Eye (tissue), 1 donor: ENCODE measurements around the gene ZFP36.

Source experiments
- DNase-seq: peaks from one replicate; pipeline ENCODE4 v3.0.0-alpha.2; 2015

Gene ZFP36

GRCh38 chr19:39423258-39424086 is 16.8 kb downstream of the ZFP36 start:
- DNase-seq, result no peak

DNA sequence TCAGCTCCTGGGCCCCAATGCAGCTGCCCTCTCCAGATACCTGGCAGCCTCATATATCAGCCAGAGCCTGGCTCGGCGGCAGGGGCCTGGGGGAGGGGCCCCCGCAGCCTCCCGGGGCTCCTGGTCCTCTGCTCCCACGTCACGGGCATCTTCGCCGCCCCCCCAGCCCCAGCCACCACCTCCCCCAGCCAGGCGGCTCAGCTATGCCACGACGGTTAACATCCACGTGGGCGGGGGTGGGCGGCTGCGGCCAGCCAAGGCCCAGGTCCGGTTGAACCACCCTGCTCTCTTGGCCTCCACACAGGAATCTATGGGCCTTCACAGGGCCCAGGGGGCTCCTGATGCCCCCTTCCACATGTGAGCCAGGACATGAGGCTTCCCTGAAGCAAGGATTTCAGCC is 18.3 kb downstream of the ZFP36 start:
- no peak for DNase-seq

GRCh38 chr19:39425744-39426143 is 19.1 kb downstream of the ZFP36 start:
- no peak for DNase-seq

GRCh38 chr19:39426170-39426569 is 19.5 kb downstream of the ZFP36 start:
- no peak for DNase-seq

DNA sequence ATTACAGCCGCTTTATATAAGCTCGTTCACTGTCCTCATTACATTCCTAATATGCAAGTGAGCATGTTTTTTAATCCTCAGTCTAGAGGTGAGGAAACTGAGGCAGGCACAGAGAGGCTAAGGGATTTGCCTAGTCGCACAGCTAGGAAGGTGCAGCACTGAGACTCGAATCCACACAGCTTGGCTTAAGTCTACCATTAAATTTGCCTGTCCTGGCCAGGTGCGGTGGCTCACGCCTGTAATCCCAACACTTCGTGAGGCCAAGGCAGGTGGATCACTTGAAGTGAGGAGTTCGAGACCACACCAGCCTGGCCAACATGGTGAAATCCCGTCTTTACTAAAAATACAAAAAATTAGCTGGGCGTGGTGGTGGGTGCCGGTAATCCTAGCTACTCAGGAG is 21.1 kb downstream of the ZFP36 start:
- no peak for DNase-seq

DNA sequence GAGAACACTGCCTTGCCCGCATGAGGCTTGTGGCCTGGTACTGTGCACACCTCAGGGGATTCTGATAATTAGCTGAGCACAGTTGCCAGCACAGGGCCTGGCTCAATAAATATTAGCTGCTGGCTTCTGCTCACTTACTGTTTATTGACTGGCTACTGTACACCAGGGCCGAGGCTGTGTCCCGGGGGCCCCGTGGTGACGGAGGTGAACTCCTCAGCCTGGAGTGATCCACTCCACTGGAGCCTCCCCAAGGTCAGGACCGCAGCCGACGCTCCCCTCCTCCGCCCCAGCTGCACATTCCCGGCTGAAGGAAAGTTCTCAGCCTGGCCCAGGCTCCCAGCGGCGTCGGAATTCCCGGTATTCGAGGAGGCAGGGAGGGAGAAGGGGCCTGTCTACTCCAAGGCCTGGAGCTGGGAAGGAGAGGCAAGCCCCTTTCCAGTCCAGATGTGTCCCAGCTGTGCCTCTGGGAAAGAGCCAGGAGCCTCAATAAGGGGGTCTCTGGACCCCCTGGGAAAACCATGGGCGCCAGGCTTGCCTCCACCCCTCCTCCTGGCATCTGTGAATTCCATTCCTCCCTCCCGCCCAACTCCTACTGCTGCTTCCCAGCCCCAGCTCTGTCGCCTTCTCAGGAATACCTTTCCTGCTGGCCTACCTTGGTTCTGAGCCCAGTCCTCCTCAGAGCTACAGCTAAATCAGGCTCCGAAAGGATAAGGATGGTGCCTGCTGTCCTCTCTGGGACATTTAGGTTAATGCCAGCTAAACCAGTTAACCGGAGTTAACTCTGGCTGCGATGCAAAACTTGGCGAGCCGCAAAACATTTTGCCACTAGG is 21.9 kb downstream of the ZFP36 start:
- DNase-seq, result peak; percentile 89

DNA sequence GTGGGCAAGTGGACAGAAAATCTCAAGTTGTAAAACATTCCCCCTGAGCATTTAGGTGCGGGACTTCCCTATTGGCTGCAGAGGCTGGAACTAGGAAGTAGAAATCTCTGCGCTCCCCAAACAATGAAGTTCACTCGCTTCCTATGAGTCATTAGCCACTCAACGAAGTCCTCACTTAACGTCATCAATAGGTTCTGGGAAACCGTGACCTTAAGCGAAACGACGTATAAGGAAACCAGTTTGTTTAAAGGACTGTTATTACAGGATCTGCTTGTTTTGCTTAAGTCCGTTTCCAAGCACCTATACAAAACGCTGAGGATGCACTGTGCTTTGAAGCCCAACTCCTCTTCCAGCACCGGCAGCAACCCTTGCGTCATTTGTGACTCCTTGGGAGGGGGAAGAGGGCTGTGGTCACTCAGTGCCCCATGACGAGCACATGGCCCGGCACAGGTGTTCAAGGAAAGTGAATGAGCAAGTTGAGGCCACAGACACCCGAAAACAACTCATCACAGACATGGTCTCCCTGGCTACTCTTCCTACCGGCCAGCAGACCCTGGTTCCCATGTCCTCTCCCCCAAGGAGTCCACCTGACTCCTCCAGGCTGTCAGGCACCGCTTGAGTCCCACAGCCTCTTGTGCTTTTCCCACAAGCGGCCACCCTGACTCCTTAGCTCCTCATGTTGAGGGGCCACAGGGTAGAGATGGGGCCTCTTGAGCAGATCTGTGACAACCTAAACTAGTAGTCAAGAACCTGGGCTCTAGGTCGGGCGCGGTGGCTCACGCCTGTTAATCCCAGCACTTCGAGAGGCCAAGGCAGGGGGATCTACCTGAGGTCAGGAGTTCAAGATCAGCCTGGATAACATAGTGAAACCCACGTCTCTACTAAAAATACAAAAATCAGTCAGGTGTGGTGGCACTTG is 24.3 kb downstream of the ZFP36 start:
- DNase-seq, result peak; percentile 13

DNA sequence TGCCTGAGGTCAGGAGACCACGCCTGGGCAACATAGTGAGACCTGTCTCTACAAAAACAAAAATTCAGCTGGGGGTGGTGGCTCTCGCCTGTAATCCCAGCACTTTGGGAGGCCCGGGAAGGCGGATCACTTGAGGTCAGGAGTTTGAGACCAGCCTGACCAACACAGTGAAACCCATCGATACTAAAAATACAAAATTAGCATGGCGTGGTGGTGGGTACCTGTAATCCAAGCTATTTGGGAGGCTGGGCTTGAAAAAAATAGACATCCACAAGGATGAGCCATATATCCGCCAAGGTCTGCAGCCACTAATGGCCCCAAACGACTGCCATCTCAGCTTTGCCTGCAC is 26.0 kb downstream of the ZFP36 start:
- no peak for DNase-seq

DNA sequence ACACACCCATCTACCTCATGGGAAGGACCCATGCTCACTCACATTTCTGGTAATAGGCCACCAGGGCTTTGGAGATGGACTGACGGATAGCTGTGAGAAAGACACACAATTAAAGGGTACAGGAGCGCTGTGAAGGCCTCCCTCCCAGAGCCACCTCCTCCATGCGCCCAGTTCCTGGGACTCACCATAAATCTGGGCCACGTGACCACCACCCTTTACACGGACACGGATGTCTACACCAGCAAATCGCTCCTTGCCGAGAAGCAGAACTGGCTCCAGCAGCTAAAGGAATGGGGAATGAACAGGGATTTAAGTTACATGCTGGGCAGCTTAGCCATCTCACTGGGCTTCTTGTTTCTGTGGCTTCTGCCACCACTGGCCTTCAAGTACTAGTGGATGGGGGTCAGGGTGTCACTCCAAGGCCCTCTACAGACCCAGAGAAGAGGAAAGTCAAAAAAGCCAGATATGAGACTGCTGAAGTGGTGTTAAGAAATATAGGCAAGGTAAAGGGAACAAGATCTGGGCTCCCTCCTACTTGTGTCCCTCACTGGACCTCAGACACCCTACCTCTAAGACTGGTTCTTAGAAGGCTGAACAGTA is 26.9 kb downstream of the ZFP36 start:
- no peak for DNase-seq

DNA sequence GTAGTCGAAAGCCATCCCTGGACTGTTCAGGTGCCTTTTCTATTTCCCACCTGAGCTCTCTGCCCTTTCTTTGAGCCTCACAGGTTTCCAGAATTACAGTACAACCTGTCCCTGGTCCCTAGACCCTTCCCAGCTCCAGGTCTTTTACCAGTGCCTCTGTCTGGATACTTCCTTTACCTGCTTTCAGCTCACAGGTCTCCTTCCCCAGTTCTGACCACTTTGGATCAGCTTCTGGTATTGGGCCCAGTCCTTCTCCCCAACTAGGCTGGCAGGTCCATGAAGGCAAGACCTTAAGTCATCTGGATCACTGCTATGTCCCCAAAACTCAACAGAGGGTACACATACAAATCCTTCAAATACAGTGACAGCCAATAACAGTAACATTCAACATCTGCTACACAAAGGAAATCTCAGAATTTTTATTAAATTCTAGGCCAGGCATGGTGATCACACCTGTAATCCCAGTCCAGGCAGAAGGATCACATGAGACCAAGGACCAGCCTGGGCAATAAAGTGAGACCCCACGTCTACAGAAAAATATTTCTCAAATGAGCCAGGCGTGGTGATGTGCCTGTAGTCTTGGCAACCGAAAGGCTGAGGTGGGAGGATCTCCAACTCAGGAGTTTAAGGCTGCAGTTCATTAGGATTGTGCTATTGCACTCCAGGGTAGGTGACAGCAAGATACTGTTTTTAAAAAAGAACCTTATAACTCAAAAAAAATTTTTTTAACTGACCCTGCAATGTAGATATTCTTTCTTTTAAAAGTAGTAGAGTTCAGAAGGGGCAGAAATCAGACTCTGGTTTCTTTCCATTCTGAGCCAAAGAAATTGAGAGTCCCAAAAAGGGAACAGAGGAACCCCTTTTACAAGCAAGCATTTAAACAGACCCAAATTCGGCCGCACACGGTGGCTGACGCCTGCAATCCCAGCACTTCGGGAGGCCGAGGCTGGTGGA is 27.8 kb downstream of the ZFP36 start:
- DNase-seq, result no peak

- peak; percentile 99 for DNase-seq
Measured at GRCh38 chr19:39435499-39436349, 29.1 kb downstream of the ZFP36 start, which contains the start of gene RPS16. Gene RPS16 (minus strand): TSS chr19:39435949. CDS start chr19:39435895, 54 bp downstream.

DNA sequence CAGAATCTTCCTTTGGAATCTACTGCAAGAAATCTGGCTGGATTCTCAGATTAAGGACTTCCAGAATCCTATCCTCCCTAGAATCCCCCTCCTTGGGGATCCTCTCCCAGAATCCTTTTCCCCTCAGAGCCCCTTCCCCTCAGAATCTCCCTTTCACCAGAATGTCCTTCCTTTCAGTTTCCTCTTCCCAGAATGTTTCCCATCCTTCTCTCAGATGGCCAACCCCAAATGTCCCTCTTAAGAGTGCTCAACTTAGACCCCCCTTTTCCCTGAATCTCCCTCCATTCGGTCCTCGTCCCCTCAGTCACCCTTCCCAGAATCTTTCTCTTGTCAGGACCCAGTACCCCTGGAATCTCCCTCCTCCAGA is 29.7 kb downstream of the ZFP36 start:
- no peak for DNase-seq

GRCh38 chr19:39438270-39438934 is 31.8 kb downstream of the ZFP36 start:
- no peak for DNase-seq

DNA sequence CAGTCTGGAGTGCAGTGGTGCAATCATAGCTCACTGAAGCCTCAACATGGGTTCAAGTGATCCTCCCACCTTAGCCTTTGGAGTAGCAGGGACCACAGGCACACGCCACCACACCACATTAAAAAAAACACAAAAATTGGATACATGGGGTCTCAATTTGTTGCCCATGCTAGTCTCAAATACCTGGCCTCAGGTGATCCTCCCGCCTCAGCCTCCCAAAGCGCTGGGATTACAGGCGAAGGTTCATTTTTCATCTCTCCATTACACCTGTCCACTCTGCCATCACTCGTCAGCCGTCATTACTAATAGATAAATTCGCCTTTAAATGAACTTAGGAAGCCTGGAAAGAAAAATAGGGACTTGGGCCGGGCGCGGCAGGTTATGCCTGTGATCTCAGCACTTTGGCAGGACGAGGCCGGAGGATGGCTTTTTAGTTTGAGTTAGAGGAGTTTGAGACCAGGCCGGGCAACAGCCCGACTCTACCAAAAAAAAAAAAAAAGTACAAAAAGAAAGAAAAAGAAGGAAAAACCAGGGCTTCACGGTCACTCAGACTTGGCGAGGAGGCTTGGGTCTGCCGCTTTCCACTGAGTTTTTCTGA is 38.0 kb downstream of the ZFP36 start:
- DNase-seq, result no peak

GRCh38 chr19:39445196-39446111 is 38.8 kb downstream of the ZFP36 start, which contains the start of gene SUPT5H:
Gene SUPT5H (plus strand): TSS chr19:39445582. CDS start chr19:39445891, 309 bp downstream.
- peak; percentile 99 for DNase-seq

DNA sequence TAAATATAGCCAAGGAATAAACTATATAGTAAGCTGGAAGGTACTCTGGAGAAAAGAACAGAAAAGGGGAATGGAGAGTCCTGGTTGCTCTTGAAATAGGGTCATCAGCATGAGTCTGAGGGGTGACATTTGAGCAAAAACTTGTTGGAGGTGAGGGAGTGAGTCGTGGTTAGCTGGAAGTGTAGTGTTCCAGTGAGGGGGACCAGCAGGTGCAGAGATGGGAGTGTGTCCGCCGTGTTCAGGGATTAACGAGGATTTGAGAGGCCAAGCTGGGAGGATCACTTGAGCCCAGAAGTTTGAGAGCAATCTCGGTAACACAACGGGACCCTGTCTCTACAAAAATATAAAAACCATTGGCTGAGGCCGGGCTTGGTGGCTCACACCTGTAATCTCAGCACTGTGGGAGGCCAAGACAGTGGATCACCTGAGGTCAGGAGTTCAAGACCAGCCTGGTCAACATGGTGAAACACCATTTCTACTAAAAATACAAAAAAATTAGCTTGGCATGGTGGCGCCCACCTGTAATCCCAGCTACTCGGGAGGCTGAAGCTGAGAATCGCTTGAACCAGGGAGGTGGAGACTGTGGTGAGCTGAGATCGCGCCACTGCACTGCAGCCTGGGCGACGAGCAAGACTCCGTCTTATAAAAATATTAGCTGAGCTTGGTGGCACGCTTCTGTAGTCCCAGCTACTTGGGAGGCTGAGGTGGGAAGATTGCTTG is 39.9 kb downstream of the ZFP36 start:
- DNase-seq, result no peak

GRCh38 chr19:39448271-39448670 is 41.6 kb downstream of the ZFP36 start:
- no peak for DNase-seq
